Ectodermal cell (in vitro differentiated cells): Measurements from ENCODE around the gene TUBE1.
"Not testable (repeated sequence)": the region's sequence is repeated elsewhere in the genome, so short reads cannot be mapped to it uniquely, and the experiment has no call there.

Source experiments
- H3K27ac ChIP-seq: 2 replicates; pipeline ENCODE4 v1.7.0; 2013; ENCODE audit warnings: mild to moderate bottlenecking, low read depth, low read length; ENCODE audit not compliant: insufficient read depth, poor library complexity, severe bottlenecking
- H3K27me3 ChIP-seq: 2 replicates; pipeline ENCODE4 v1.7.0; 2013; ENCODE audit warnings: mild to moderate bottlenecking, low read length; ENCODE audit not compliant: insufficient read depth, control insufficient read depth, poor library complexity, severe bottlenecking
- H3K36me3 ChIP-seq: one replicate; pipeline ENCODE4 v1.7.0; 2013; ENCODE audit warnings: low read length; ENCODE audit not compliant: control insufficient read depth, insufficient read depth
- H3K4me1 ChIP-seq: one replicate; pipeline ENCODE4 v1.7.0; 2013; ENCODE audit warnings: low read length; ENCODE audit not compliant: control insufficient read depth, insufficient read depth
- H3K4me3 ChIP-seq: 2 replicates; pipeline ENCODE4 v1.7.0; 2013; ENCODE audit warnings: low read depth, low read length, control low read depth; ENCODE audit not compliant: insufficient read depth
- H3K9me3 ChIP-seq: 2 replicates; pipeline ENCODE4 v1.7.0; 2013; ENCODE audit warnings: mild to moderate bottlenecking, low read length, moderate library complexity; ENCODE audit not compliant: control insufficient read depth
- WGBS, 2 experiments: methylation state at CpG; one replicate each; pipeline ENCODE4 v1.1.7; 2013; ENCODE audit warnings: missing lambda C conversion rate in 2 of 2; 5-methylcytosine and 5-hydroxymethylcytosine counted together

Gene TUBE1

DNA sequence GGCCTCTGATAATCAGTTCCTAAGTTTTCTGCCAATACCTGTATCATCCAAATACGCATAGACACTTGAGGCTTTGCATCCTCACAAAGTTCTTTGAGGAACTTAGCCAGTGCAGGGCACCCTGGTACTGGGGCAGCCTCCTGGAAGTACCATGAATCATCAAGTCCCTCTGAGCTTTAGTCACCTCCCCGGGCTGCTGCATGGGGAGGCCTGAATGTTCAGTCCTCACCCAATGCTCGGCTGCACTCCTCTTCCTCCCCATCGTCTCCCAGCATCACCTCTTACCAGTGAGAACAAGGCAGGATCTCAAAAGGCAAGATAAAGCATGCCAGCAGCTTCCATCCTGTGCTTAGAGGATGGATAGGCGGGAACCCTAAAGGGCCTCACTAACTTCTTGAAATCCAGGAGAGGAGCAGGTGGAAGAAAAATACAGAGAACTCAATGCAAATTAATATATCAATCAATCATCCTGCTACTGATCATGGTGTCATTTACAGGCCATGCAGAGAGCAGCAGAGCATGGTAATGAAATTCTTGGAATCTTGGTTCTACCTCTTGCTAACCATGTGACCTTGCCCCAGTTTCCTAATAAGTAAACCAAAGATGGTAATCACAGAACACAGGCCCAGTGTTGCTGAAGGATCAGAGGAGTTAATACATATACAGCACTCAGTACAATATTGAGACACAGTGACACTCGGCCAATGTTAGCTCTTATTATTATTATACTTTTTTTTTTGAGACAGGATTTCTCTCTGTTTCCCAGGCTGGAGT, 38.1 kb downstream of the TUBE1 start:
- Histone ChIP-seq H3K4me1 (no peaks in the 10 kb centered on the region), H3K27me3 (no peaks in the 10 kb centered on the region), H3K36me3 (no peaks in the 10 kb centered on the region), H3K4me3 (no peak overlapping the region), H3K27ac (no peak overlapping the region), H3K9me3 (peaks cover 3% of the 10 kb centered on the region)
- 93 to 94% methylated on average over 6 of the region's 6 CpGs for WGBS, 2 experiments

DNA sequence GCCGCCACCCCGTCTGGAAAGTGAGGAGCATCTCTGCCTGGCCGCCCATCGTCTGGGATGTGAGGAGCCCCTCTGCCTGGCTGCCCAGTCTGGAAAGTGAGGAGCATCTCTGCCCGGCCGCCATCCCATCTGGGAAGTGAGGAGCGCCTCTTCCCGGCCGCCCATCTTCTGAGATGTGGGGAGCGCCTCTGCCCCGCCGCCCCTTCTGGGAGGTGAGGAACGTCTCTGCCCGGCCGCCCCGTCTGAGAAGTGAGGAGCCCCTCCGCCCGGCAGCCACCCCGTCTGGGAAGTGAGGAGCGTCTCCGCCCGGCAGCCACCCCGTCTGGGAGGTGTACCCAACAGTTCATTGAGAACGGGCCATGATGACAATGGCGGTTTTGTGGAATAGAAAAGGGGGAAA, 39.8 kb downstream of the TUBE1 start:
- not testable (repeated sequence) for H3K4me1 ChIP-seq, H3K36me3 ChIP-seq, H3K27ac ChIP-seq, H3K27me3 ChIP-seq, H3K4me3 ChIP-seq, H3K9me3 ChIP-seq
- WGBS, 2 experiments = 96 to 98% methylated on average over 25 of the region's 25 CpGs

- H3K4me1 ChIP-seq = no peaks in the 10 kb centered on the region
- no peaks in the 10 kb centered on the region for H3K36me3 ChIP-seq
- H3K27me3 ChIP-seq = no peaks in the 10 kb centered on the region
- H3K4me3 ChIP-seq = no peak overlapping the region
- no peak overlapping the region for H3K27ac ChIP-seq
- H3K9me3 ChIP-seq = peaks cover 3% of the 10 kb centered on the region
- WGBS, 2 experiments = 88 to 94% methylated on average over 3 of the region's 3 CpGs
Measured at GRCh38 chr6:112044856-112045255, 42.4 kb downstream of the TUBE1 start.

DNA sequence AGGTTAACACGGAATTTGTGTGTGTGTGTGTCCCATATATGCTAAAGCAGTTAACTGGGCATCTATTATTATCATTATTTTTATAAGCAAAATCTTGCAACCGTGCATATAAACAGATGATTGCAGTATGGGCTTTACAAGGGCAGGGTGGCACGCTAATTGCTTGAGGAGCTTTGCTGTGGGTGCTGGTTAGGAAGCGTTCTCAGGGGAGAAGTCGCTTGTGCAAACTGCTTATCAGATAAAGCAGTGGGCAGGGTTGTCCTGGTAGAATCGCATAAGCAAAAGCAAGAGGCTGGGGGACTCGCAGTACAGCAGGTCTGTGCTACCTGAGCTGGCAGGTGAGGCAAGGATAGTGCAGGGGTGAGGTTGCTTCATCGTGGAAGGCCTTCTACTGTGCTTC, 43.1 kb downstream of the TUBE1 start:
- no peaks in the 10 kb centered on the region for H3K27me3 ChIP-seq
- WGBS, 2 experiments = 70 to 79% methylated on average over 8 of the region's 8 CpGs
- peaks cover 3% of the 10 kb centered on the region for H3K9me3 ChIP-seq
- H3K27ac ChIP-seq = no peak overlapping the region
- H3K4me3 ChIP-seq = no peak overlapping the region
- H3K4me1 ChIP-seq = no peaks in the 10 kb centered on the region
- no peaks in the 10 kb centered on the region for H3K36me3 ChIP-seq

DNA sequence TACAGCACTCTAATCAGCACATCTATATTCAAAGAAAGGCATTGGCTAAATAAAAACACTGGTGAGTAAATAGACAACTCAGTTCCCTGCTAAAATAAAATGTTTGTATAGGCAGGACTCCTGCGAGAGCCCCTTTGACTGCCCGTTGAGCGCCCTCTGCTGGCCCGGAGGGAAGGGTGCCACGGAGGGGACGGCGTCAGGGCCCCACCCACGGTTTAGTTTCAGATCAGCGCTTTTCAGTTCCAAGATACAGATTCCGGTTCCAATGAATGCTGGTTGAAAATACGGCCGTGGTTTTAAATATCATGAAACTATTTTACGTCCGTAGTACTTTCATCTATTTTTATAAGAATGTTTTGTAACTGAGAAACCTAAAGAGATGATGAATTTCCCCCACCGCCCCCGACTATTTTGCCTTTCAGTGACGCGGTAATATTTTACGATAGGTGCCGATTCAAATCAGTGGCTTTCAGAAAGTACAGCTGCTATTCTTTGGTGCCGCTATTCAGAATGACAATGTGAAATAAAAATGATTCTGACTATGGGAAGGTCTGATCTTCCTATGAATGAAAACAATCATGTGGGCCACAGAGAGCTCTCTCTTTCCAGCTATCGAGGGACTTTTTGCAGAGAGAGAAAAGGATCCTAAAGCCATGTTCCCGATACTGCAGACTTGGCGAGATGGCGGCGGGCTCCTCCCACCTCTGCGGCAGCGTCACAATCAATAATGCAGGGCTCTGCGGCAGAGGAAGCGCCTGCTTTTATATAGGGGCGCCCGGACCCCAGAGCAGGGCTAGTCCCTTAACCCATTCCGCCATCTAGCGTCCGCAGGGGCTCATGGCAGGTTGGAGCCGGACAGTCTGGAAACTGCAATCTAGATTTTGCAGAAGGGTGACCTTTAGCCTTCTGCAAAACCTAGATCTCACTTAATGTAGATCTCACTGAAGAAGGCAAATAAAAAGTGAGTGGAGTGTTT, 44.0 kb downstream of the TUBE1 start:
- peak overlapping the region; percentile 66 for H3K4me3 ChIP-seq
- no peaks in the 10 kb centered on the region for H3K4me1 ChIP-seq
- H3K36me3 ChIP-seq = no peaks in the 10 kb centered on the region
- peaks cover 3% of the 10 kb centered on the region for H3K9me3 ChIP-seq
- no peaks in the 10 kb centered on the region for H3K27me3 ChIP-seq
- H3K27ac ChIP-seq = peak overlapping the region; percentile 90
- 1% methylated on average over 33 to 34 of the region's 36 CpGs for WGBS, 2 experiments

GRCh38 chr6:112041535-112041934, 45.7 kb downstream of the TUBE1 start:
- no peaks in the 10 kb centered on the region for H3K36me3 ChIP-seq
- H3K27ac ChIP-seq = no peak overlapping the region
- peaks cover 1% of the 10 kb centered on the region for H3K9me3 ChIP-seq
- H3K4me3 ChIP-seq = no peak overlapping the region
- H3K4me1 ChIP-seq = no peaks in the 10 kb centered on the region
- no peaks in the 10 kb centered on the region for H3K27me3 ChIP-seq
- WGBS, 2 experiments = 92 to 95% methylated on average over 2 to 3 of the region's 3 CpGs

- 89 to 90% methylated on average over 1 of the region's 1 CpG for WGBS, 2 experiments
- Histone ChIP-seq H3K27me3 (no peaks in the 10 kb centered on the region), H3K9me3 (no peaks in the 10 kb centered on the region), H3K4me3 (no peak overlapping the region), H3K27ac (no peak overlapping the region), H3K36me3 (no peaks in the 10 kb centered on the region), H3K4me1 (no peaks in the 10 kb centered on the region)
Measured at GRCh38 chr6:112040956-112041355, 46.3 kb downstream of the TUBE1 start.

GRCh38 chr6:112039431-112039770, 47.9 kb downstream of the TUBE1 start:
- H3K4me3 ChIP-seq = no peak overlapping the region
- no peak overlapping the region for H3K27ac ChIP-seq

DNA sequence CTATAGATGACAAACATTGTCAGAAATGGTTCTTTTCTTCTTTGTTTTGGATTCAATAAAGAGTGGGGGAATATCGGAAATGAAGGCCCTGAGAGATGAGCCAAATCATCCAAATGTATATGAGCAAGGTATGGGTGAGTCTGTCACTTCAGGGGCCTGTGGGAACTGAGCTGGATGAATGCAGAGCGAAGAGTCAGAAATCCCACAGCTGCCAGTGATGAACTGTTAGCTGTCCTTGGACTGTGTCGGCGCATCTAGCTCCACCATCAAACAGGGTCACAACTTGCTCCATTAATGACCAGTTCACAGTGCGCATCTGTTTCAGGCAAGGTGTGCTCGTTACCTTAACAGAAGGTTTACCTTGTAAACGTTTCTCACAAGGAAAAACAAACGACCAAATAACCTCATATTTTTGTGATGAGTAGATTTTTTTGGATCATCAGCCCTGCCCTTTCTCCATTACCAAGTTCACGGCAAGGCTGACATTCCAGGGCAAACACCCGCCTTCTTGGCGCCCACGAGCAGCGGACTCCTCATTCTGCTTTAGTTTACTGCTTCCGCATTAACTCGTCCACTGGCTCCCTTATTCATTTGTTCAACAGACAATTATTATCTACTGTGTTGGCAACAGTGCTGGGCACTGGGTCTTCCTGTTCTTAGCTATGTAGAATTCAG, 48.4 kb downstream of the TUBE1 start:
- Histone ChIP-seq H3K4me1 (no peaks in the 10 kb centered on the region), H3K27ac (no peak overlapping the region)

More at GRCh38 chr6:112039431-112039770, 47.9 kb downstream of the TUBE1 start:
- no peaks in the 10 kb centered on the region for H3K36me3 ChIP-seq
- 70 to 73% methylated on average over 2 of the region's 2 CpGs for WGBS, 2 experiments
- H3K4me1 ChIP-seq = no peaks in the 10 kb centered on the region
- no peaks in the 10 kb centered on the region for H3K27me3 ChIP-seq
- H3K9me3 ChIP-seq = no peaks in the 10 kb centered on the region

GRCh38 chr6:112038268-112038667, 49.0 kb downstream of the TUBE1 start:
- Histone ChIP-seq H3K9me3 (no peaks in the 10 kb centered on the region), H3K4me3 (no peak overlapping the region), H3K27me3 (no peaks in the 10 kb centered on the region), H3K4me1 (no peaks in the 10 kb centered on the region), H3K27ac (no peak overlapping the region), H3K36me3 (no peaks in the 10 kb centered on the region)
- WGBS, 2 experiments = 85 to 88% methylated on average over 5 of the region's 5 CpGs

More for the DNA sequence above, 48.4 kb downstream of the TUBE1 start:
- WGBS, 2 experiments = 92 to 95% methylated on average over 14 to 15 of the region's 15 CpGs
- no peaks in the 10 kb centered on the region for H3K9me3 ChIP-seq
- H3K4me3 ChIP-seq = no peak overlapping the region
- H3K36me3 ChIP-seq = no peaks in the 10 kb centered on the region
- no peaks in the 10 kb centered on the region for H3K27me3 ChIP-seq
